Measurements from ENCODE around the gene ANK2. TPM values are rescaled to one million over a fixed set of nuclear protein-coding genes. Genes with fewer than 3 reads are reported as not detected.

The ANK2 gene
- total RNA-seq, 6 donors from 2014 or later = 4.2 to 23.3 (median 8.5) TPM

- TF ChIP-seq POLR2AphosphoS5 (IDR thresholded peaks at IDR 0.05) (no peak), EP300 (IDR thresholded peaks at IDR 0.05) (no peak), POLR2A (IDR thresholded peaks at IDR 0.05) (no peak)
- TF ChIP-seq, protein P1, sequence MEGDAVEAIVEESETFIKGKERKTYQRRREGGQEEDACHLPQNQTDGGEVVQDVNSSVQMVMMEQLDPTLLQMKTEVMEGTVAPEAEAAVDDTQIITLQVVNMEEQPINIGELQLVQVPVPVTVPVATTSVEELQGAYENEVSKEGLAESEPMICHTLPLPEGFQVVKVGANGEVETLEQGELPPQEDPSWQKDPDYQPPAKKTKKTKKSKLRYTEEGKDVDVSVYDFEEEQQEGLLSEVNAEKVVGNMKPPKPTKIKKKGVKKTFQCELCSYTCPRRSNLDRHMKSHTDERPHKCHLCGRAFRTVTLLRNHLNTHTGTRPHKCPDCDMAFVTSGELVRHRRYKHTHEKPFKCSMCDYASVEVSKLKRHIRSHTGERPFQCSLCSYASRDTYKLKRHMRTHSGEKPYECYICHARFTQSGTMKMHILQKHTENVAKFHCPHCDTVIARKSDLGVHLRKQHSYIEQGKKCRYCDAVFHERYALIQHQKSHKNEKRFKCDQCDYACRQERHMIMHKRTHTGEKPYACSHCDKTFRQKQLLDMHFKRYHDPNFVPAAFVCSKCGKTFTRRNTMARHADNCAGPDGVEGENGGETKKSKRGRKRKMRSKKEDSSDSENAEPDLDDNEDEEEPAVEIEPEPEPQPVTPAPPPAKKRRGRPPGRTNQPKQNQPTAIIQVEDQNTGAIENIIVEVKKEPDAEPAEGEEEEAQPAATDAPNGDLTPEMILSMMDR (IDR thresholded peaks at IDR 0.05) = no peak
- H3K27ac ChIP-seq = no peak overlapping the region
- no peak for ATAC-seq (ENCODE audit: low FRiP score in 2 of 2)
- H3K4me1 ChIP-seq = no peaks in the 10 kb centered on the region
- no peaks in the 10 kb centered on the region for H3K9me3 ChIP-seq
- no peaks in the 10 kb centered on the region for H3K27me3 ChIP-seq
- 78 to 85% methylated on average over 4 of the region's 4 CpGs for WGBS, 2 donors
- no peak overlapping the region for H3K4me3 ChIP-seq
- no peaks in the 10 kb centered on the region for H3K36me3 ChIP-seq
- DNase-seq = no peak
Measured at GRCh38 chr4:113189546-113189945, 140.1 kb downstream of the ANK2 start.

DNA sequence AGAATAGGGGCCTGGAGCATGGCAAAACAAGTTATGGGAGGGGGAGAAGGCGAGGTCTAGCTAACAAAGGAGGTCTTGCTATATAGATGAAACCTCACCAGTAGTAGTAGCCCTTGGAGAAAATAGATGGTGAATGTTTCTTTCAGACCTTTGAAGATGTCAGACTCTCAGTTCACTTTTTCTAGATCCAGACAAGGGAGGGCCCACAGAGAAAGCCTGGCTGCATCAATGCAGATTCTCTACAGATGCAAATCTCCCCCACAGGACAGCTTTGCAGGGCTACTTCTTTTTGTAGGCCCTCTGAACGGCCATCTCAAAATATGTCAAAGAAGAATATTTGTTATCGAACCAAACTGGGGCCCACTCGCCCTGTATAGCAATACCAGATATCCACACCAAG is 159.7 kb downstream of the ANK2 start:
- 70 to 83% methylated on average over 4 of the region's 4 CpGs for WGBS, 2 donors
- no peak overlapping the region for H3K4me3 ChIP-seq
- no peaks in the 10 kb centered on the region for H3K27me3 ChIP-seq
- no peaks in the 10 kb centered on the region for H3K36me3 ChIP-seq
- TF ChIP-seq EP300 (IDR thresholded peaks at IDR 0.05) (no peak), POLR2A (IDR thresholded peaks at IDR 0.05) (no peak), POLR2AphosphoS5 (IDR thresholded peaks at IDR 0.05) (no peak)
- TF ChIP-seq, protein P1 (IDR thresholded peaks at IDR 0.05) = no peak
- no peak overlapping the region for H3K27ac ChIP-seq
- no peaks in the 10 kb centered on the region for H3K4me1 ChIP-seq
- ATAC-seq (ENCODE audit: low FRiP score in 2 of 2) (no peak), DNase-seq (no peak)
- H3K9me3 ChIP-seq = no peaks in the 10 kb centered on the region

DNA sequence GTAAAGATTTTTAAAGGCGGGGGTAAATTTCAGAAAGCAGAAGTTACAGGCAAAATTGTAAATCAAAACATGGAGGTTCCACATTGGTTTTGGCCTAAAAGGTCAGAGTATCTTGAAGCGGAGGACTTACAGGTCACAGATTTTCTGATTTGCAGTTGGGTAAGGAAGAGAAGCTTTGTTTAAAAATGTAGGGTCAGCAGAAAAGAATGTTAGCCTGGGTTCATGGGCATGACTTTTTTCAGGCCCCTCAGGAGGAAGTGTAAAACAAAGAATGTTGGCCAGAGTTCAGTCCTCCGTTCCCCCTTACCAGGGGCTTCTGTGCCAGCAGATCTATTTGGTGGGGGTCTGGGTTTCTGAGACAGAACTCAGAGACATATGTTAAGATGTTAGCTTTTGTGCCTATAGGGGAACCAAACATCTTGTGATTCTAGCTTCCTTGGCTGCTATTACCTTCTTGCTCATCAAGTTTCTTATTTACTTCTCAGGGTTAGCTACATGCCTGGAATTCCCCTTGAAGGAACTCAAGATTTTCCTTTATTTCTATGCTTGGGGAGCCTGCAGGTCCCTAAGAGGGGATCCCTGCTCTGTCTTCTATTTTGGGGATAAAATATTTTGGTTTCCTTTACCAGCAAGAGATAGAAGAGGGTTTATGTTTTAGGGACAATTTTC is 160.3 kb downstream of the ANK2 start:
- Histone ChIP-seq H3K9me3 (no peaks in the 10 kb centered on the region), H3K27ac (no peak overlapping the region), H3K4me3 (no peak overlapping the region), H3K27me3 (no peaks in the 10 kb centered on the region), H3K4me1 (no peaks in the 10 kb centered on the region), H3K36me3 (no peaks in the 10 kb centered on the region)
- 73 to 74% methylated on average over 3 of the region's 3 CpGs for WGBS, 2 donors
- DNase-seq = no peak
- no peak for TF ChIP-seq POLR2AphosphoS5 (IDR thresholded peaks at IDR 0.05)
- TF ChIP-seq POLR2A (IDR thresholded peaks at IDR 0.05) = no peak
- no peak for TF ChIP-seq EP300 (IDR thresholded peaks at IDR 0.05)
- TF ChIP-seq, protein P1 (IDR thresholded peaks at IDR 0.05) = no peak
- ATAC-seq (ENCODE audit: low FRiP score in 2 of 2) = no peak

GRCh38 chr4:113212613-113213012 is 163.2 kb downstream of the ANK2 start:
- Histone ChIP-seq H3K27me3 (no peaks in the 10 kb centered on the region), H3K9me3 (no peaks in the 10 kb centered on the region), H3K36me3 (no peaks in the 10 kb centered on the region), H3K27ac (no peak overlapping the region), H3K4me3 (no peak overlapping the region), H3K4me1 (no peaks in the 10 kb centered on the region)
- DNase-seq (no peak), ATAC-seq (ENCODE audit: low FRiP score in 2 of 2) (no peak)
- WGBS, 2 donors = 42 to 87% methylated on average over 1 of the region's 1 CpG
- TF ChIP-seq POLR2AphosphoS5 (IDR thresholded peaks at IDR 0.05) = no peak
- TF ChIP-seq POLR2A (IDR thresholded peaks at IDR 0.05) = no peak
- TF ChIP-seq, protein P1 (IDR thresholded peaks at IDR 0.05) = no peak
- no peak for TF ChIP-seq EP300 (IDR thresholded peaks at IDR 0.05)

- no peaks in the 10 kb centered on the region for H3K36me3 ChIP-seq
- no peaks in the 10 kb centered on the region for H3K4me1 ChIP-seq
- H3K27ac ChIP-seq = no peak overlapping the region
- H3K9me3 ChIP-seq = no peaks in the 10 kb centered on the region
- no peak overlapping the region for H3K4me3 ChIP-seq
- no peak for ATAC-seq (ENCODE audit: low FRiP score in 2 of 2)
- DNase-seq = no peak
- no peak for TF ChIP-seq POLR2AphosphoS5 (IDR thresholded peaks at IDR 0.05)
- no peak for TF ChIP-seq EP300 (IDR thresholded peaks at IDR 0.05)
- no peak for TF ChIP-seq POLR2A (IDR thresholded peaks at IDR 0.05)
- TF ChIP-seq, protein P1 (IDR thresholded peaks at IDR 0.05) = no peak
- no peaks in the 10 kb centered on the region for H3K27me3 ChIP-seq
- WGBS, 2 donors = 54 to 58% methylated on average over 2 of the region's 2 CpGs
Measured at GRCh38 chr4:113221990-113222389, 172.5 kb downstream of the ANK2 start.

Data from upper lobe of left lung (tissue), 6 donors.